D721Med (cell line): ENCODE data around the gene MMP23B.

Source experiments
- DNase-seq: peaks from one replicate; pipeline ENCODE4 v3.0.0; 2011; ENCODE audit warnings: low spot score; ENCODE audit not compliant: insufficient read length
- FAIRE-seq: peaks from 2 replicates; lab custom pipeline; 2011; peaks lifted over from hg19 to GRCh38; lab: Jason Lieb, UNC
- CTCF ChIP-seq: IDR thresholded peaks from 2 replicates; pipeline ENCODE4 v1.5.1; 2012; ENCODE audit warnings: mild to moderate bottlenecking, control low read depth; ENCODE audit not compliant: insufficient read depth; ENCODE audit errors: missing control alignments

The MMP23B gene

GRCh38 chr1:1622788-1623094, 9.2 kb upstream of the MMP23B start:
- DNase-seq (no peak), FAIRE-seq (no peak)
- TF ChIP-seq CTCF: no peak

- FAIRE-seq (no peak), DNase-seq (no peak)
- TF ChIP-seq CTCF: no peak
These were observed 8.8 kb upstream of the MMP23B start for GRCh38 chr1:1623181-1623630.

- DNase-seq (no peak), FAIRE-seq (no peak)
- TF ChIP-seq CTCF: no peak
These were observed 8.1 kb upstream of the MMP23B start for GRCh38 chr1:1623631-1624442.

- no peak for FAIRE-seq
- no peak for DNase-seq
- TF ChIP-seq CTCF: no peak
These were observed 7.2 kb upstream of the MMP23B start for GRCh38 chr1:1624443-1625403.

GRCh38 chr1:1625404-1625775, 6.6 kb upstream of the MMP23B start:
- TF ChIP-seq CTCF: no peak
- DNase-seq (no peak), FAIRE-seq (no peak)

- no peak for FAIRE-seq
- no peak for TF ChIP-seq CTCF
- no peak for DNase-seq
These were observed 6.2 kb upstream of the MMP23B start for GRCh38 chr1:1625824-1626206.
